Coronary artery (tissue), 2 donors: ENCODE measurements around the gene ACAP3.

ENCODE experiments used
- DNase-seq: peaks from one replicate; pipeline ENCODE4 v3.0.0-alpha.2; 2017; ENCODE audit warnings: low spot score
- H3K27ac ChIP-seq, 2 donors: fragments of 200-600 bp; sonication (generic); one replicate each; pipeline ENCODE4 v1.5.1; 2016 to 2019
- H3K4me3 ChIP-seq: fragments of 200-600 bp; sonication (generic); 2 replicates; pipeline ENCODE4 v1.5.1; 2016; ENCODE audit warnings: mild to moderate bottlenecking, moderate library complexity
- TF ChIP-seq, protein P1 (sequence below): fragments of 200-600 bp; sonication (generic); IDR thresholded peaks from one replicate; pipeline ENCODE4 v1.5.1; 2019; ENCODE audit warnings: antibody characterized with exemption

The ACAP3 gene

DNA sequence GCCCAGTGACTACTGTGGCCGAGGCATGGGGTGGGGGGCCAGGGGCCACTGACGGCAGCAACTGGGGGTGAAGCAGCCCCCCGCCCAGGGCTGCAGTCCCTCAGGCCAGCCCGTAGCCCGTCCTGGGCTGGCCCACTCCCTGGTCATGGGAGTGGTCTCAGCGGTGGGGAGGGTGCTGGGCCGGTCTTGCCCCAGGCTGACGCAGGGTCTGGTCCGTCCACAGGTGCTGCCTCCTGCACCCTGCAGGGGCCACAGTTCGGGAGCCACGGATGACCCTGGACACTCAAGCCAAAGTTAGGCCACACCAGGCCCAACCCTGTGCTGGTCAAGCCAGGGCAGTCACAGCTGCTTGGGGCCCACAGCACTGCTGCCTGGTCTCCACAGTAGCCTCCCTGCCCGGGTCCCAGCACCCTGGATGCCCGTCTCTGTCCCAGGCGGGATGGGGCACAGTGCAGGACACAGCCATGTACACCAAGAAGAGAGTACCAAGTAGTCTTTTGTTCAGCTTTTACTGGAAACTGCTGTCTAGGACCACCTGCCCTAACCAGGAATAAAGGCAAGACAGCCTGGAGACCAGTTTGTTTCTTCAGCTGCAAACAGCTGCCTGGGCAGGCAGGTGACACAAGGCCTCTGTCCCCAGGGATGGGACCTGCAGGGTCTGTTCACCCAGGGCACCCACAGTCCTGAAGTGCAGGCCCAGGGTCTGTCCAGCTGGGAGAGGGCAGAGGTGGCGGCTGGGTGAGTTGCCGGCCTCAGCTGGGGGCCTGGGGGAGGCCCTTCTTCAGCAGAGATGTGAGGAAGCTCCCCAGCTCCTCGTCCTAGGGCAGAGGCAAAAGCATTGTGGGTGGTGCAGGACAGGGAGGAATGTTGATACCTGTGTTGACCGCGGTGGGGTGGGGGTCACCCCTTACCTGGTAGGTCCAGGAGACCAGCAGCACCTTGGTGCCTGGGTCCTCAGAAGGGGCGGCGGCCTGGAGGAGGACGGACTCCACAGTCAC is 3.7 kb upstream of the ACAP3 start:
- Histone ChIP-seq H3K4me3 (no peak overlapping the region), H3K27ac (no peak overlapping the region)
- DNase-seq = no peak
- TF ChIP-seq, protein P1, sequence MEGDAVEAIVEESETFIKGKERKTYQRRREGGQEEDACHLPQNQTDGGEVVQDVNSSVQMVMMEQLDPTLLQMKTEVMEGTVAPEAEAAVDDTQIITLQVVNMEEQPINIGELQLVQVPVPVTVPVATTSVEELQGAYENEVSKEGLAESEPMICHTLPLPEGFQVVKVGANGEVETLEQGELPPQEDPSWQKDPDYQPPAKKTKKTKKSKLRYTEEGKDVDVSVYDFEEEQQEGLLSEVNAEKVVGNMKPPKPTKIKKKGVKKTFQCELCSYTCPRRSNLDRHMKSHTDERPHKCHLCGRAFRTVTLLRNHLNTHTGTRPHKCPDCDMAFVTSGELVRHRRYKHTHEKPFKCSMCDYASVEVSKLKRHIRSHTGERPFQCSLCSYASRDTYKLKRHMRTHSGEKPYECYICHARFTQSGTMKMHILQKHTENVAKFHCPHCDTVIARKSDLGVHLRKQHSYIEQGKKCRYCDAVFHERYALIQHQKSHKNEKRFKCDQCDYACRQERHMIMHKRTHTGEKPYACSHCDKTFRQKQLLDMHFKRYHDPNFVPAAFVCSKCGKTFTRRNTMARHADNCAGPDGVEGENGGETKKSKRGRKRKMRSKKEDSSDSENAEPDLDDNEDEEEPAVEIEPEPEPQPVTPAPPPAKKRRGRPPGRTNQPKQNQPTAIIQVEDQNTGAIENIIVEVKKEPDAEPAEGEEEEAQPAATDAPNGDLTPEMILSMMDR = no peak

DNA sequence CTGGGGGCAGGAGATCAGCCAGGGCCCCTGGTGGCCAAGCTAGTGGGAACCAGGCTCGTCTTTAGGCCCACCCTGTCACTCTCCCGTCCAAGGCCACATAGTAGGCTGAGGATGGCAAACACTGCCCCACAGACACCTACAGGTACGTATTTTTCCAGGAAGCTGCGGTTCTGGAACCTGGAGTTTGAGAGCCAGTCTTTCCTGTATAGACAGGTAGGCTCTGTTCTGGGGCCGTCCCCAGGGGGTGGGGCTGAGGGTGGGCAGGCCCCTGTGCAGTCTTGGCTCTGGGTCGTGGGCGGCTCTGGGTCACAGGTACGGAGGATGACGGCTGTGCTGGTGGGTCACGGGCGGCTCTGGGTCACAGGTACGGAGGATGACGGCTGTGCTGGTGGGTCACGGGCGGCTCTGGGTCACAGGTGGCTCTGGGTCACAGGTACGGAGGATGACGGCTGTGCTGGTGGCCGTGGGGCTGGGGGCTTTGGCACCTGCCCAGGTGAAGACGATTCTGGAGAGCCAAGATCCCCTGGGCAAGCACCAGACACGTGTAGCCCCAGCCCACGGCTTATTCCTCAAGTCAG is 2.8 kb upstream of the ACAP3 start:
- Histone ChIP-seq H3K4me3 (no peak overlapping the region), H3K27ac (no peak overlapping the region)
- TF ChIP-seq, protein P1 = no peak
- DNase-seq = no peak

DNA sequence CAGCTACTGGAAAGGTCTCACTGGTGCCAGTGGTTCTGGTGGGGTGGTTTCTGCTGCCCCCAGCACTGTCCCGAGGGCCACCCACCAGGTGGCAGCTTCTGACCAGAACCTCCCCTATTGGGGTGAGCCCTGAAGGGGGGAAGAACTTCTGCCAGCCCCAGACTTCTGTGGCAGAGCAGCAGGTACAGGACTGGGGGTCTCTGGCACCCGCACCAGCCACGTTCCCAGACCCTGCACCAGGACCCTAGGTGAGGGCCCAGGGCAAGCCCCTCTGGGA is 2.3 kb upstream of the ACAP3 start:
- no peak for DNase-seq
- Histone ChIP-seq H3K4me3 (no peak overlapping the region), H3K27ac (peak overlapping the region in 1 of 2 donors; percentile 98)
- TF ChIP-seq, protein P1 = no peak

DNA sequence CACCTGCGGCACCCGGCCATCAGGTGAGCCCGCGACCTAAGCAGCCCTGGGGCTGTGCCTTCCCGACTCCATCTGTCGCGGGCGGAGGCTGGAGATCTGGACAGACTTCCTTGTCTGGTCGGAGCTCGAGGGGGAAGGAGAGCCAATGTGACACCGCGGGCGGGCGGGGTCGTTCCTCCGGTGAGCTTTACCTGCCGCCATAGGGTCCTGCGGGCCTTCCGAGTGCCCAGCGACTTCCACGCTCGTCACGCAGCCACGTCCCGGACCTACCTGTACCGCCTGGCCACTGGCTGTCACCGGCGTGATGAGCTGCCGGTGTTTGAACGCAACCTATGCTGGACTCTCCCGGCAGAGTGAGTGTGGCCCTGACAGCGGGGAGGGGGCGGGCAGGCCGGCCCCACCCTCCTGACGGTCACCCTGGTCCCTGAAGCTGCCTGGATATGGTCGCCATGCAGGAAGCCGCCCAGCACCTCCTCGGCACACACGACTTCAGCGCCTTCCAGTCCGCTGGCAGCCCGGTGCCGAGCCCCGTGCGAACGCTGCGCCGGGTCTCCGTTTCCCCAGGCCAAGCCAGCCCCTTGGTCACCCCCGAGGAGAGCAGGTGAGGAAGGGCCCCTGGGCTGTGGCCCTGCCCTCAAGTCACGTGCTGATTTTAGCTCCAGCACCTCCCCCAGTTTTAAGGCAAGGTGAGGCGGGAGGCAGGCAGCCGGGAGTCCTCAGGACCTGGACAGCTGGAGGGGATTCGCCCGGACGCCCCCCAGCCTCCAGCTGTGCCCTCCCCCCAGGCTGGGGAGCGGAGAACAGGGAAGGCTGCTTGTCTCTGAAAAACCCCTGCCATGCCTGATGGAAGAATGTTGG is 1.8 kb upstream of the ACAP3 start:
- DNase-seq = no peak

DNA sequence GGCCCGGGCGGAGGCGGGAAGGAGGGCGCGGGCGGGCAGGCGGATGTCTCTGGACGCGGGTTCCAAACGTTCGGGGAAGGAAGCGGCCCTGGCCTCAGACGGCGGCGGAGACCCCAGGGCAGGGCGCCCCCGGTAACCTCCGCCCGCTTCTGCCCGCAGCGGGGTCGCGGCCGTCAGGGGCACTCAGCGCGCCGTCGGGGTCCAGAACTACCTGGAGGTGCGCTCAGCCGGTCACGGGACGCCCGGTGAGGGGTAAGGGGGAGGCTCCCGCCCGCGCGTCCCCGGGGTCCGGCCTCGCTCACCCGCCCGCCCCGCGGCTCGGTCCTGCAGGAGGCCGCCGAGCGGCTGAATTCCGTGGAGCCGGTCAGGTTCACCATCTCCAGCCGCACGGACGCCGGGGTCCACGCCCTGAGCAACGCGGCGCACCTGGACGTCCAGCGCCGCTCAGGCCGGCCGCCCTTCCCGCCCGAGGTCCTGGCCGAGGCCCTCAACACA is 1.1 kb upstream of the ACAP3 start:
- H3K27ac ChIP-seq = peak overlapping the region; percentile 89 to 98
- peak overlapping the region; percentile 81 for H3K4me3 ChIP-seq
- no peak for DNase-seq

More for the DNA sequence above, 1.8 kb upstream of the ACAP3 start:
- Histone ChIP-seq H3K27ac (peak overlapping the region; percentile 89 to 98), H3K4me3 (peak overlapping the region; percentile 81)
- TF ChIP-seq, protein P1 = no peak

DNA sequence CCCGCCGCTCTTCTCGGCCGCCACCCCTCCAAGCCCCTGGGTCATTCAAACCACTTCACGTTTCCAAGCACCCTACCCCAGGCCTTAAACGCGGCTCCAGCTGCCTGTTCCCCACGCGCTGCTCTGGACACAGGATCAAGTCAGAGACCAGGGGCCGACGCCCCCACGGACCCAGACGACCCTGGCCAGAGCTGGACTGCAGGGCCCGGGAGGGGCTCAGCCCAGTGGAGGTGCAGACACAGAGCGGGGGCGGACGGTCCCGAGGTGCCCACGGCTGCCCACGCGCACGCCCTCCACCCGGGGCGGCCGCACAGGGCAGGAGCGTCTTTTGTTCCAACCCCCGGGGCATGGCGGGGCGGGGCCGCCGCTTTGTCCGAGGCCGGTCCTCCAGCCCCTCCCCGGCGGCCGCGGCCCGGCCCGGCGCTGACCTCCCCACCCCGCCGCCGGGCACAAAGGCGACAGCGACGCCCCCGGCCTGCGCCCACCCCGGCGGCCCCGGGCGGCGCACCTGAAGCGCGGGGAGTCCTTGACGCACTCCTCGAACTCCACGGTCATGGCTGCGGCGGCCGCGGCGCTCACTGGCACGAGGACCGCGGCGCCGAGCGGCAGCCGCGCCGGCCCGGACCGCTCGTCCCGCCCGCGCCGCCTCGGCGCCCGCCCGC is 338 bp downstream of the ACAP3 start:
- Histone ChIP-seq H3K4me3 (peak overlapping the region; percentile 81), H3K27ac (peak overlapping the region; percentile 89 to 98)
- TF ChIP-seq, protein P1 = no peak
- no peak for DNase-seq

More for the DNA sequence above, 1.1 kb upstream of the ACAP3 start:
- TF ChIP-seq, protein P1 = no peak
